SK-N-SH (cell line): ENCODE results near the gene RAB3GAP2.

Experiments used
- POLR2AphosphoS5 ChIP-seq: IDR thresholded peaks from 2 replicates; pipeline ENCODE4 v1.6.1; 2012; ENCODE audit warnings: low read depth, low read length
- RAD21 ChIP-seq: IDR thresholded peaks from 2 replicates; pipeline ENCODE4 v1.6.1; 2012; ENCODE audit warnings: mild to moderate bottlenecking, low read length
- RFX5 ChIP-seq: IDR thresholded peaks from 2 replicates; pipeline ENCODE4 v1.6.1; 2012; ENCODE audit warnings: mild to moderate bottlenecking, improper control_type of control experiment, low read length
- TAF1 ChIP-seq: IDR thresholded peaks from 2 replicates; pipeline ENCODE4 v1.6.1; 2012; ENCODE audit warnings: low read depth, mild to moderate bottlenecking, low read length, moderate library complexity, borderline replicate concordance
- TF ChIP-seq, protein P1 (sequence below): fragments of 200-600 bp; sonication (generic); IDR thresholded peaks from 2 replicates; pipeline ENCODE4 v1.6.1; 2017; ENCODE audit warnings: antibody characterized with exemption, mild to moderate bottlenecking, moderate library complexity
- TF ChIP-seq, protein P2 (sequence below): fragments of 150-350 bp; IDR thresholded peaks from 2 replicates; pipeline ENCODE4 v1.6.1; 2016; ENCODE audit warnings: mild to moderate bottlenecking, low read depth, low read length

DNA sequence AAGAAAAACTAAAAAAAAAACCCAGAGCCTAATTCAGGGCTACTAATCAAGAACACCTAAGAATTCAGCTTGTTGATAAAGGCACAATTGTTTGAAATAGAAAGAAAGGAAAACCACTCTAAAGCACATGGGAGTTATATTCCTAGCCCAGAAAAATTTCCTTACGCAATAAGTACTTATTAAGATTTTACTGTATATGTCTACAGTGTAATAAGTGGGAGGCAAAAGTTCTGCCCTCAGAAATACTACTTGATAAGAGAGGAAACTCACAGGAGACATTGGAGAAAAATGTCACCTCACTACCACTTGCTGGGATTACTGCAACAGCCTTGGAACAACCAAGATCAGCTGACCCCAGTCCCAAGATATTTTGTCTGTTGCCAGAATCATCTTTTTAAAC is 112.2 kb downstream of the RAB3GAP2 start:
- TF ChIP-seq, protein P1, sequence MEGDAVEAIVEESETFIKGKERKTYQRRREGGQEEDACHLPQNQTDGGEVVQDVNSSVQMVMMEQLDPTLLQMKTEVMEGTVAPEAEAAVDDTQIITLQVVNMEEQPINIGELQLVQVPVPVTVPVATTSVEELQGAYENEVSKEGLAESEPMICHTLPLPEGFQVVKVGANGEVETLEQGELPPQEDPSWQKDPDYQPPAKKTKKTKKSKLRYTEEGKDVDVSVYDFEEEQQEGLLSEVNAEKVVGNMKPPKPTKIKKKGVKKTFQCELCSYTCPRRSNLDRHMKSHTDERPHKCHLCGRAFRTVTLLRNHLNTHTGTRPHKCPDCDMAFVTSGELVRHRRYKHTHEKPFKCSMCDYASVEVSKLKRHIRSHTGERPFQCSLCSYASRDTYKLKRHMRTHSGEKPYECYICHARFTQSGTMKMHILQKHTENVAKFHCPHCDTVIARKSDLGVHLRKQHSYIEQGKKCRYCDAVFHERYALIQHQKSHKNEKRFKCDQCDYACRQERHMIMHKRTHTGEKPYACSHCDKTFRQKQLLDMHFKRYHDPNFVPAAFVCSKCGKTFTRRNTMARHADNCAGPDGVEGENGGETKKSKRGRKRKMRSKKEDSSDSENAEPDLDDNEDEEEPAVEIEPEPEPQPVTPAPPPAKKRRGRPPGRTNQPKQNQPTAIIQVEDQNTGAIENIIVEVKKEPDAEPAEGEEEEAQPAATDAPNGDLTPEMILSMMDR, result no peak
- TF ChIP-seq TAF1 (no peak), RAD21 (no peak), RFX5 (no peak), POLR2AphosphoS5 (no peak)
- TF ChIP-seq, protein P2, sequence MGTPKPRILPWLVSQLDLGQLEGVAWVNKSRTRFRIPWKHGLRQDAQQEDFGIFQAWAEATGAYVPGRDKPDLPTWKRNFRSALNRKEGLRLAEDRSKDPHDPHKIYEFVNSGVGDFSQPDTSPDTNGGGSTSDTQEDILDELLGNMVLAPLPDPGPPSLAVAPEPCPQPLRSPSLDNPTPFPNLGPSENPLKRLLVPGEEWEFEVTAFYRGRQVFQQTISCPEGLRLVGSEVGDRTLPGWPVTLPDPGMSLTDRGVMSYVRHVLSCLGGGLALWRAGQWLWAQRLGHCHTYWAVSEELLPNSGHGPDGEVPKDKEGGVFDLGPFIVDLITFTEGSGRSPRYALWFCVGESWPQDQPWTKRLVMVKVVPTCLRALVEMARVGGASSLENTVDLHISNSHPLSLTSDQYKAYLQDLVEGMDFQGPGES, result no peak
